ENCODE measurements around the gene CCDC69.
"Not testable (repeated sequence)": the region's sequence is repeated elsewhere in the genome, so short reads cannot be mapped to it uniquely, and the experiment has no call there.

Gene CCDC69

DNA sequence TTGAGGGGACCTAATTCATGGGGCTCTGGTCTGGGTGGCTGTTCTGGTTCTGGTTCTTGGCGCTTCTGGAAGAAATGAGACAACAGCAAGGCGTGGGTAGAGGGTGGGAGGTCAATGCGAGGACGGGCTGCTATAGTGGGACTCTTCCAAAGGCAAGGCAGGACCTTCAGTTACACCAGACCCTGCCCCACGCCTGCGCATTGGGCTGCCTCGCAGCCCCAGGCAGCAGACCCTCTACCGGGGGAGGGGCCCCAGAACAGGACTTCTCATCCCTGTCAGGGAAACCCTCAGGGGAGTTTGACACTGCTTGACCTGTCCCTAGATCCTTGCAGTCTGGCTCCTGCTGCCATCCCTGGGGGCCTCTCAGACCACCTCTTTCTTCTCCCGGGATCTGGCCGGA is 18.5 kb downstream of the CCDC69 start:
- no peak for DNase-seq (ENCODE audit: low read depth)
- TF ChIP-seq, protein P1, sequence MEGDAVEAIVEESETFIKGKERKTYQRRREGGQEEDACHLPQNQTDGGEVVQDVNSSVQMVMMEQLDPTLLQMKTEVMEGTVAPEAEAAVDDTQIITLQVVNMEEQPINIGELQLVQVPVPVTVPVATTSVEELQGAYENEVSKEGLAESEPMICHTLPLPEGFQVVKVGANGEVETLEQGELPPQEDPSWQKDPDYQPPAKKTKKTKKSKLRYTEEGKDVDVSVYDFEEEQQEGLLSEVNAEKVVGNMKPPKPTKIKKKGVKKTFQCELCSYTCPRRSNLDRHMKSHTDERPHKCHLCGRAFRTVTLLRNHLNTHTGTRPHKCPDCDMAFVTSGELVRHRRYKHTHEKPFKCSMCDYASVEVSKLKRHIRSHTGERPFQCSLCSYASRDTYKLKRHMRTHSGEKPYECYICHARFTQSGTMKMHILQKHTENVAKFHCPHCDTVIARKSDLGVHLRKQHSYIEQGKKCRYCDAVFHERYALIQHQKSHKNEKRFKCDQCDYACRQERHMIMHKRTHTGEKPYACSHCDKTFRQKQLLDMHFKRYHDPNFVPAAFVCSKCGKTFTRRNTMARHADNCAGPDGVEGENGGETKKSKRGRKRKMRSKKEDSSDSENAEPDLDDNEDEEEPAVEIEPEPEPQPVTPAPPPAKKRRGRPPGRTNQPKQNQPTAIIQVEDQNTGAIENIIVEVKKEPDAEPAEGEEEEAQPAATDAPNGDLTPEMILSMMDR (IDR thresholded peaks at IDR 0.05; ENCODE audit: insufficient read depth, low read depth, low read length, missing control alignments) = no peak
- H3K4me3 ChIP-seq (ENCODE audit: low read depth, low read length) = no peak overlapping the region

DNA sequence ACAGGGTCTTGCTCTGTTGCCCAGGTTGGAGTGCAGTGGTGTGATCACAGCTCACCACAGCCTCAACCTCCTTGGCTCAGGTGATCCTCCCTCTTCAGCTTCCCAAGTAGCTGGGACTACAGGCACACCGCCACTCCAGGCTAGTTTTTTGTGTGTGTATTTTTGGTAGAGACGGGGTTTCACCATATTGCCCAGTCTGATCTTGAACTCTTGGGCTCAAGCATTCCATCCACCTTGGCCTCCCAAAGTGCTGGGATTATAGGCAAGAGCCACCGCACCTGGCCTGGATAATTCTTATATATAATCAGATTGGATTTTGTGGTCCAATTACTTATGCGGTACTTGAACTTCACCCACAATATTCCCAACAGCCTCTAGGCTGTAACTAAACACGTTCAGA is 19.8 kb downstream of the CCDC69 start:
- no peak for DNase-seq (ENCODE audit: low read depth)
- TF ChIP-seq, protein P1 (IDR thresholded peaks at IDR 0.05; ENCODE audit: insufficient read depth, low read depth, low read length, missing control alignments) = no peak
- no peak overlapping the region for H3K4me3 ChIP-seq (ENCODE audit: low read depth, low read length)

DNA sequence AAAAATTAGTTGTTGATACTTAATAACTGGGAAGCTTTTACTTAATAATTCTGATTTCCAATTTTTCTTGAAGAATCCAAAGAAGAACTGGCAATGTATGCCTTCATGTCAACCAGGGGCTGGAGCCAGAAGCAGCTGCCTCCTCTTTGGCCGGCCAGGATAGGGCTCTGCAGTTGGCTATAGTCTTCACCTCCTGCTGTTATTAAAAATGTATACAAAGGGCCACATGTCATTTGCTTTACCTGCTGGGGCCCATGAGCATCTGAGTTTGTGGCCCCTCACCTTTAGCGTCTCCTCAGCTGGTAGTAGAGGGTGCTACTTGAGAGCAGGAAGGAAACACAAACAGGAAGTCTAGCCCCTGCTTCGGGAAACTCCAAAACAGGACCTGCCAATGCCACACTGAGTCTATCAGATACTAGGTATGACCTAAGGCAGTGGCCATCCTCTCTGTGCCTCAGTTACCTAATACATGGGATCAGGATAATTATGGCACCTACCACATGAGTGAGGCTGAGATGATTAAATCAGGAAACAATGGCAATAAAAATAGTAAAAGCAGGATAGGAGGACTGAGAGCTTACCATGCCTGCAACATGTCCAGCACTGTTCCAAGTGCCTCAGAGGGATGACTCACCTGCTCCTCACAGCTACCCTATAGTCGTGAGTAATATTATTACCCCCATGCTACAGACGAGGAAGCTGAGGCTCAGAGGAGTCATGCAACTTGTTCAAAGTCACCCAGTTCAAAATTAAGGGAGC is 21.3 kb downstream of the CCDC69 start:
- no peak overlapping the region for H3K4me3 ChIP-seq (ENCODE audit: low read depth, low read length)
- TF ChIP-seq, protein P1 (IDR thresholded peaks at IDR 0.05; ENCODE audit: insufficient read depth, low read depth, low read length, missing control alignments) = no peak
- peak; percentile 35 for DNase-seq (ENCODE audit: low read depth)

DNA sequence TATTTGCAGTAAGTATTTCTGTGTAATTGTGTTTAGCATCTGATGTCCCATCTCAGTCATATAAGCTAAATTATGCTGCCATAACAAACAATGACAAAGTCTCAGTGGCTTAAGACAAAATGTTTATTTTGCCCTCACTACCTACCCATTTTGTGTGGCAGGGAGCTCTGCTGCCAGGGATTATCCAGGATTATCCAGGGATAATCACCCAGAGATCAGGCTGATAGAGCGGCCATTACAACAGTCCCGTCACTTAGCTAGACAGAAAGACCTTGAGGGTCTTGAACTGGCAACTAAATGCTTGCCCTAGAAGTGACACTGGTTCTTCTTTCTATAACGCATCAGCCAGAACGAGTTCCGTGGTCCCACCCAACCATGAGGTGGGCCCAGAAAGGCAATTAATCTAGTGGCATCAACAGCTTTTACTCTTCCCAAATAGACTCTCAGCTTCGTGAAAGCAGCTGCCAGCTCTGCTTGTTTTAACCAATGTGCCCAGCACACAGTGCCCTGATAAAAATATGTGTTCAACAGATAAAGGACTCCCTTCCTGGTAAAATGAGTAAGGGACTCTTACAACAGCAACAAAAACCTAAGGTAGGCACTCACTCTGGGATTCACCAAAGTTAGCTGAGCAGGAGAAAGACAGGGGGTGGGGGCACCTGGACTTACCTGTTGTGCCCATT is 22.8 kb downstream of the CCDC69 start:
- TF ChIP-seq, protein P1 (IDR thresholded peaks at IDR 0.05; ENCODE audit: insufficient read depth, low read depth, low read length, missing control alignments) = no peak
- no peak overlapping the region for H3K4me3 ChIP-seq (ENCODE audit: low read depth, low read length)
- DNase-seq (ENCODE audit: low read depth) = no peak

DNA sequence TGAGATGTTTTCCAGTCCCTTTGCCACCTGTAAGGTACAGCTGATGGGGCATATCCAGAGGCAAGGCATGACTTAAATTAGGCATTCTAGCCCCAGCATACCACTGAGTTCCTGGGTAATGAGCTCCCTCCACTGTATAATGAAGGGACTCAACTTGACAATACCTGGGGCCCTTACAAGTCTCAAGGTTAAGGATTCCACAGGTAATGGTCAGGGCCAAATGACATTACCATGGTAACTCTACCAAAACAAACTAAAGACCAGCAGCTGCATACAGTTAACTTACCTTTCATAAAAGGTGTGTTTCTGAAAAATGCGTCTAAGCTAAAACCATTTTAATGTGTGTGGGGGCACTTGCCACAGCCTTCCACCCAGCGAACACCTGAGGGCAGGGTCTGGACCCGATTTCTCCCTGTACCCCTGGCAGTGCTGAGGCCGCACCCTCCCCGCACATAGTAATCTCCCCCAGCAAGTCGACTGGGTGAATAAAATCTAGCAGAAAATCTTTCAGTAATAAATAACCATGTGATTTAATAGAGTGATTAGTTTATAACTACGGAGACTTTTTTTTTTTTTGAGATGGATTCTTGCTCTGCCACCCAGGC is 24.2 kb downstream of the CCDC69 start:
- TF ChIP-seq, protein P1 (IDR thresholded peaks at IDR 0.05; ENCODE audit: insufficient read depth, low read depth, low read length, missing control alignments) = no peak
- H3K4me3 ChIP-seq (ENCODE audit: low read depth, low read length) = no peak overlapping the region
- no peak for DNase-seq (ENCODE audit: low read depth)

DNA sequence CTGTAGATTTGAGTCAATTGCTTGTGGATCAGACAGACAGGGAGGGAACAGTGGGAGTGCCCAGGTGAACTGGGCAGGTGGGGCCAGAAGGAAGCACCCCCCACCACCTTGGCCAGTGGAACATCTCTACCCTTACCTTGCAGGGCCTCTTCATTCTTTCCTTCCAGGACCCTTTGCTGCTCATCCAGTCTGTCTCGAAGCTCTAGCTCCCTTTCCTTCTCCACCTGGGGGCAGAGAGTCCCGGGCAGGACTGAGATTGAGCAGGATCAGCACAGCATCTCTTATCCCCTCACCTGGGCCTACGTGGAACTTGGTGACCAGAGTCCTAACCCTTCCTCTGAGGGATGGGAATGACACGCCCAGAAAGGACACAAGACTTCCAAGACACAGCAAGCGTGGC is 25.0 kb downstream of the CCDC69 start:
- TF ChIP-seq, protein P1 (IDR thresholded peaks at IDR 0.05; ENCODE audit: insufficient read depth, low read depth, low read length, missing control alignments) = no peak
- no peak overlapping the region for H3K4me3 ChIP-seq (ENCODE audit: low read depth, low read length)
- no peak for DNase-seq (ENCODE audit: low read depth)

DNA sequence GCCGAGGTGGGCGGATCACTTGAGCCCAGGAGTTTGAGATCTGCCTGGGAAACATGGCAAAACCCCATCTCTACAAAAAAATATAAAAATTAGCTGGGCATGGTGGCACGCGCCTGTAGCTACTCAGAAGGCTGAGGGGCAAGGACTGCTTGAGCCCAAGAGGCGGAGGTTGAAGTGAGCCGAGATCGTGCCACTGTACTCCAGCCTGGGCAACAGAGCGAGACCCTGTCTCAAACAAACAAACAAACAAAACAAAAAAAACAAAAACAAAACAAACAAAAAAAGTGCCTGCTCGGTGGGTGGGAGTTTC is 26.6 kb downstream of the CCDC69 start:
- H3K4me3 ChIP-seq (ENCODE audit: low read depth, low read length); DNase-seq (ENCODE audit: low read depth): not testable (repeated sequence)
